Stimulated activated CD4-positive, alpha-beta T cell treated with anti-CD3 and anti-CD28 coated beads, TNF-alpha, amount 100 ng/mL, for 1 hour (primary cell): Measurements from ENCODE around the gene GFI1.

Experiments
- DNase-seq, 3 donors: peaks; one replicate each; pipeline ENCODE4 v3.0.0-alpha.2; 2020; ENCODE audit warnings: low read depth in 3 of 3, low spot score in 1 of 3

Gene GFI1

DNA sequence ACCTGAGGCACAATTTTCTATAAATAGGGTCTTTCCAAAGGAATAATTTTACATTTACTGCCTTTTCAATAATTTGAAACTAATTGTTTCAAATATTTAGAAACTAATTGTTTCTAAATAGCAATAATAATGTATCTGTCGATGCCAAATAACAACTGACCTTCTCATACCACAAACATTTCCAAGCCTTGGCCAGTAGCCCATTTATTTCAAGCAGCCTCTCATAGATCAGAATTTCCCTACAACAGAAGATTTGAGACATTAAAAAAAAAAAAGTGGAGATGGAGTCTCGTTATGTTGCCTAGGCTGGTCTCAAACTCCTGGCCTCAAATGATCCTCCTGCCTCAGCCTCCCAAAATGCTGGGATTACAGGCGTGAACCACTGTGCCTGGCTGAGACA lies 2.1 kb upstream of the GFI1 start:
- DNase-seq, result no peak

DNA sequence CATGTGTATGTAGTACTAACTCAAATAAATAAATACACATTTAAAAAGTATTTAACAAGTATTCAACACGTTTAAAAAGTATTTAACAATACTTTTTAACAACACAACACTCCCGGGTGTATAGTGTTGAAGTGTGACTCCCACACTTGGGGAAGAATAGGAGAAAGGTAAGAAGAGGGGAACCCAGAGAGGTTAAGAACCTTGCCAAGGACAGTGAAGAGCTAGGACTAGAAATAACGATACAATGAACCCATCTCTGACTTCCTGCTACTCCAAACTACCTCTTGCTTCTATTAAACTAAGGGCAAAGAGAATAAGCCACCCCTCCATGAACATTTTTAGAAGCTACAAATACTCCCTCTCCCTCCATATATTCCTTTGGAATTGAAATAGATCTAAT lies 1.7 kb upstream of the GFI1 start:
- DNase-seq, result no peak

DNA sequence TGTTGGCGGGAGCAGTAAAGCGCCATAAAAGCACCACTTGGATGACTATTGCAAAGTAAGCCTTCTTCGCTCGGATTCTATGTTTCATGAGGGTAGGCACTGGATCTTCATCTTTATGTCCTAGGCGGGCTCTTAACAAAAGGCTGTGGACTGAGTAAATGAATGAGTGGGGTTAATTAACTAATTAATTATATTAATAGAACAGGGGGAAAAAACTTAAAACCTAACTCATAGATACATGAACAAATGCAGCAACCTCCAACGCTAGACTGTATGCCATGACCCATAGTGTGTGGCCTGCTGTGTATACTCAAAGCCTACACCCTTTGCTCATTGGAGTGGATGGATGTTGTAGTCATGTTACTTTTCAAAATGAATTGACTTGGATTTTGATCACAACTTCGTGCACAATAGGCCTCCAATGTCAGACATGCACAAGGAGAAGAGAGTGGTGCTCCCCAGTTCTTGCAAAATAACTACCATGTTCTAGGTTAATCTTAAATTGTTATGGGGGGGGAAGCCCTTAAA lies 417 bp upstream of the GFI1 start:
- DNase-seq, result no peak

DNA sequence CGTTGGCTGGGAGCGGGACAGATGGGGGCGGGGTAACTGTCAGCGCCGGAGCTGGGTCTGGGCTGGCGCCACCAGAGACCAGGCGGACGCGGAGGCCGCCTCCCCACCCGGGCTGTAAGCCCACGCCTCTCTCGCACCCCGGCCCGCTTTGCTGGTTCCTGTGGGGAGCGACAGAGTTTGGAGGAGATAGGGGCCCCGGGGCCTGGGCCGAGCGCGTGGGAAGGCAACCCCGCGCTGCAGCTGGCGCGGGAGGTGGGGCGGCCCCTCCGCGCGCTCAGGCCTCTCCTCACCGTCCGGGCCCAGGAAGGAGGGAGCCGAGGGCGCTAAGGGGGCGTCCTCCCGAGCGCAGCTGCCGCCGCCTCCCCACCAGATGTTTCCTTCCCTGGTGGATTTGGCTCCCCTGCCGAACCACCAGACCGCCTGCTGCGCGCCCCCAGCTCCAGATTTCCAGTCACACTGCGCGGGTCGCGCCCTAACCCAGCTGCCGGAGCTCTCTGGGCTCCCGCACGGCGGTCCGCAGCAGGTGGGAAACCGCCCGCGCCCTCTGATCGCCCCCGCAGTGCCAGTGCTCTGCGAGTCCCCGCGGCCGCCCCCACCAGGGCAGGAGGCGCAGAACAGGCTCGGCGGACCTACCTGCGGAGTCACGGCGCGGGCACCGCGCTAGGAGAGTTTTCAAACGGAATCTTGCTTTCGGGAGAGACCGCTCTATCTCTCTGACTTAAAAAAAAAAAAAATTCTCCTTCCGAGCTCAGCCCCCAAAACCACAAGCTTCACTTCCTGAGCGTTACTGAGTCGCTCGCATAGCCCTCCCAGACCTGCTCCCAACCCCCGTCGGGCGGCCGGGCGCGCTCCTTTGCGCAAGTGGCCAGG lies 1.1 kb downstream of the GFI1 start:
- DNase-seq, result peak; percentile 60 to 81 (median 66)

GRCh38 chr1:92484472-92485380 lies 2.0 kb downstream of the GFI1 start:
- peak in 1 of 3 donors; percentile 62 for DNase-seq

DNA sequence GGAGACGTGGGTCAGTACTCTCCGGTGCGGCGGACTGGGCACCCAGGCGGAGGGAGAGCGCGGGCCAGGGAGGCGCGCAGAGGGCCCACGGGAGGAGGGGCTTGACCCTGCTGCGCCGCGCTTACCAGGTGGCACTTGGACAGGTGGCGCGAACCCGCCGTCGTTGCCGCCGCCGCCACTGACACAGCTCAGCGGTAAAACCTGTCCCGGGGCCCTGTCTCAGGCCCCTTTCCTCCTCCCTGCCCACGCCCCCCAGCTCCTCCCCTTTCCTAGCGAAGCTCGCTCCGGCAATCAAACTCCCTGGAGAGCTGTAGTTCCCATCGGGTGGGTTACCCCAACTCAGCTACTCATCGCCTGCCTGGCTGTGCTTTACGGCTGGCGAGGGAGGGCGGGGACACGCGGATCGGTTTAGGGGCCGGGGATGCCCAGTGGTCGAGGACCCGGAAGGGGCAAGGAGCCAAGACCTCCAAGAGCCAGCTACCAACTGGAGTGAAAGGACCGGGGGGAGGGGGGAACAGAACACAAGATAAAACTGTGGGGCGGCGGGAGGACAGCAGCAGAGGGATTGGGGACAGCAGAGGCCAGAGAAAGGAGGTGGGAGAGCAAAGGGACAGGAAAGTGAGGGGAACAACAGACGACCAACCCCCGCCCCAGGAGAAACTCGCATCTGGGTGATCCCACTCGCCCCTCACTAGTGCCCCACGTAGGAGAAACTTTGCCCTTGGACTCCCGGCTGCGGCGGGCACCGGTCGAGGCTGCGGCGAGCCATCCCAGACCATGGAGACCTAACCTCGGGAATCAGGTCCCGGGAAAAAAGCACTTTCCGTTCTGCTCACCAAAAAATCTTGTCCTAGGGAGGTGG lies 2.9 kb downstream of the GFI1 start:
- DNase-seq, result peak in 1 of 3 donors; percentile 61

GRCh38 chr1:92482665-92483609 lies 3.8 kb downstream of the GFI1 start:
- no peak for DNase-seq

DNA sequence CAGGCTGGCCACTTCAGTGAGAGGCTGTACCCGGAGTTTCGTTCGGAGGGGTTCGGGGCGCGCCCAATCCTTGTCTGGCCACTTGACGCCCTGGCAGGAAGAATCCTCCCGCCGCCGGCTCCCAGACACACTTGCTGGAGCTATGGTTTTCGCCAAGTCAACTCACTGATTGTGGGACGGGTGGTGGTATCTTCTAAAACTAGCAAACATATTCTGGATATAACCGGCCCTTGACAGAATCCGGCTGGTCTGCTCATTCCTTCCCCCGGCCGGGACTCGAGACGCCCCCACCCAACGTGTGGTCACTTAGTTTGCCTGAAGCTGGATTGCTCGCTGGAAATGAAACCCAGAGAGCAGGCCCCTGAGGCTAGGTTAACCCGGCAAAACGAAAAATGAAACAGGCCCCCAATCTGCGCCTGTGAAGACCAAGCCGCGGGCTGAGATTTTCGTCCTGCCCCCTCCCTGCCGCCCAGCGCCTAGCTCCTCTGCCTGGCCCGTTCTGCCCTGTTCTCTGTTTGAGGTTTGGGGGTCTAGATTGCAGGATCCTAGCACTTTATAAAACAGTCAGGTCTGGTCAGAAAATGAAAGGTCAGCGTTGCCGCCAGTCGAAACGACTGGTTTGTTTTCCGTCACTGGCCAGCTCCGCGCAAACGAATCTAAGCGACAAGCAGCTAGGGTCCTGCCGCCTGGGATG lies 4.6 kb downstream of the GFI1 start:
- no peak for DNase-seq

DNA sequence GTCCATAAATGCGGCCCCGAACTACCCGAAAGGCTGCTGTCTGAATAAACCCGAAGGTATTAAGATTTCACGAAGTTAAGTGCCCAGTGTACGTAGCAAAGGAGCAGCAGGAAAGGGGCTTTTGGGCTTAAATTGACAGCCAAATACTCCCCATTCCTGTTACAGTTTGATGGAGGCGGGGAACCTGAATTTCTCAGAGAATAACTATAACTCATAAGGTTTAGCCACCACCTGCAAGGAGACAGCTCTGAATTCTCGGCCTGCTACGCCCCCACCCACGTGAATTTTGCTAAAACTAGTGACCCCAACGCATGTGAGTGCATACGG lies 5.2 kb downstream of the GFI1 start:
- DNase-seq, result no peak

DNA sequence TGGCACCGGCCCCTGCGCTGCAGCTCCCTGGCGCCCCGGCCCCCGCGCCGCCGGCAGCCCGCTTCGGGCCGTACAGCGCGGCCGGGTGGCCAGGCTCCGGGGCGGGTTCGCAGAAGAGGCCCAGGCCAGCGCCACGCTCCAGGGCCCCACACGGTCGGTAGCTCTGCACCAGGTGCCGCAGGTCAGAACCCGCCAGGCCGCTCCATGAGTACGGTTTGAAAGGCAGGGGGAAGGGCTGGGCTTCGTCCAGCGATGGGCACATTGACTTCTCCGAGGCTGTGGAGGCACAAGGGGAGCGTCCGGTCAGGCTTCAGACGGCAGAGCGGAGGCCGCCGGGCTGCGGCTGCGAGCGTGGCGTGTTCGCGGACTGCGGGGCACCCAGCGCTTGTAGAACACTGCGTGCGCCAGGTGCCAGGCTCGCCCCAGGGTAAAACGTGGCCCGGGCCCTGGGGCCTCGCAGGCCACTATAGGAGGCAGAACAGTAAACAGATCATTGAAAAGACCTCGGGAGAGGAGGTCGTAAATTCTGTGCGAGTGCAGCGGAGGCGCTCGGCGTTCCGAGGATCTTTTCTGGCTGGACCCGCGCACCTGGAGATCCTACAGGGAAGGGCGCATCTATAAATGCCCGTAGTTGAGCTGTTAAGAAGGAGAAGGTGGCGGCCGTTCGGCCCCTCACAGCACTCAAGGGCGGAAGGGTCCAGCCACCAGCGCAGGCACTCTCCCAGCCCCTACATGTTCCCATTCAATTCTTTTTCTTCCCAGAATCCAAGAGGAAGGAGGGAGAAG lies 5.7 kb downstream of the GFI1 start:
- no peak for DNase-seq

DNA sequence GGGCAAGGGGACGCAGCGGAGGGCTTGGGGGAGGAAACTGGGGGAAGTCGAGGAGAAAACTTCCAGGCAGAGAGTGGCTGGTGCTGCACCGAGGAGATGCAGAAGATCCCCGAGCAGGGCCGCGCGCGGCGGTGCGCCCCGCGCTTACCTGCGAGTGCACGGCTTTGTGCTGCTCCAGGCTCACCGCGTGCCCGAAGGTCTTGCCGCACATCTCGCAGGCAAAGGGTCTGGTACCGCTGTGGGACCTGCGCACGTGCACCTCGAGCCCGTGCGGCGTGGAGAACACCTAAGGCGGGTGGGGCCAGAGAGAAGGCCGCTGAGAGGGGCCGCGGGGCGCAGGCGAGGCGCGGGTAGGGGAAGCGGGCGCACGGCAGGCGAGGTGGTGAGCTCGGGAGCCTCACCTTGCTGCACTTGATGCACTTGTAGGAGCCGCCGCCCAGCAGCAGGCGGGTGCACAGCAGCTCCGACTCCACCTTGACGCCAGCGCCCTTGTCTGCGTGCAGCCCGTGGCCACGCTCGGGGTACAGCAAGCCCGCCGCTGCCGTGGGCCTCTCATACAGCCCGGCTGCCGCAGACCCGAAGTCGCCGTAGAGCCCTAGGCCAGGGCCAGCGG lies 6.4 kb downstream of the GFI1 start:
- no peak for DNase-seq

GRCh38 chr1:92479587-92479986 lies 7.1 kb downstream of the GFI1 start:
- DNase-seq, result no peak

- DNase-seq, result no peak
These were observed 8.3 kb downstream of the GFI1 start for GRCh38 chr1:92478393-92478792.

DNA sequence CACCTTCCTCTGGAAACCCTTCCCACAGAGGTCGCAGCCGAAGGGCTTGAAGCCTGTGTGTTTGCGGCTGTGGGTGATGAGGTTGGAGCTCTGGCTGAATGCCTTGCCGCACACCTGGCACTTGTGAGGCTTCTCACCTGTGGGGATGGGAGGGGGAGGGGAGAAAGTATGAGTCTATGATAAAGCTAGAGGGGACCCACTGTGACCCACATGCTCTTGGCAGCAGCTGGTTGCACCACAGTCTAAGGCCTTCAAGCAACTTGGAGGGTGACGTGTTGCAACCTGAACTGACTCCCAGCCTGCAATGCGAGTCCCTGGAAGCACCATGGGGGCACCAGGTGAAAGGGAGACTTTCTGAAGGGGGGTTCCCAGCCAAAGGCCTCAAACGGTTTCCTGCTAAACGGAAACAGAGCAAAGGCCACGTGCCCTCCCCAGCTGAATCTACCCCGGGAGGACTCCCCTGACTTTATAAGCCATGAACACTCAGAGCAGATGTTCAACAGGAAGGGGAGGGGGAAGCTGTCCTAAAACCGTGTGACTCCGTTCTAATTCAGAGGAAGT lies 10.6 kb downstream of the GFI1 start:
- no peak for DNase-seq

DNA sequence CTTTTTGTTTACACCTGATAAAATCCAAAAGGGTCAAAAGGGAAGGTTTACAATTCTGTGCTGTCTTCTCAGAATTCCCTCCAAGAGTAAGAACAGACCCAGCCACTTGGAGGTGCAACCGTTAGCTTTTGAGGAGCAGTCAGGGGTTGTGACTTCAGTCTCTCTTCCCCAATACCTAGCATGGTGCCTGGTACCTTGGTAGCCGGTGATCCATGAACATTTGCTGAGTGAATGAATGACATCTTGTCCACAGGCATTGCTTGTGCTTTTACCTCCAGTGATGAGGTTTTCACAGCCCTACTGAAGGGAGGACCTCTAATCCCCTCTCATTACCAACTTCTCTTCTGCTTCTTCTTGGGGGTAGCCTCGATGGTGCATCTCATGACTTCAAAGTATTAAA lies 11.7 kb downstream of the GFI1 start:
- no peak for DNase-seq

DNA sequence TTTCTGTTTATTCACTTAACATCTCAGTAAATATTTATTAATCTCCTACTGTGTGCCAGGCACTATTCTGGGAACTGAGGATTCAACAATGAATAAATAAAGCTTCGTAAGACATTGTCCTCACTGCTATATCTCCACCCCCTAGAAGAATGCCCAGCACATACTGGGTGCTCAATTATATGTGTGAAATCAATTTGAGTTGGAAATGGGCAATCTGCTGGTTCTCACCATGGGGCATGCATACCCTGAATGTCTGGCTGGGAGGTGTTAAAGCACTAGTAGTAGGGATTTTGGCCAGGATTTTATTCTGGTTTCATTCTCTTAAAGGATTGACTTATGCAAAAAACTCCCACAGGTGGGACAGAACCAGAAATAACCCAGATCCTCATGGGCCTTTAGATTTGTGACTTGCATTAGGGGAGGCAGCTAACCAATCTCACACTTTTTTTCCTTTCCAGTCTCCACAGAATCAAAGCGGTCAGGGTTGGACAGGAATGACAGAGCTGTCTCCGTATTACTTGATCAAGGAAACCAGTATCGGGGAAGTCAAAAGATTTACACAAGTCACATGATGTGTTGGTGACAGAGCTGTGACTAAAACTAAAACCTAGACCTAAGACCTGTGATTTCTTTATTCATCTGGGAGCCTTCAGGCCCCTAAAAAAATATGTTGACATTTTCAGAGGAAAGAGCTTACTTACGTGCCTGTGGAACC lies 12.8 kb downstream of the GFI1 start:
- no peak for DNase-seq

- no peak for DNase-seq
These were observed 16.5 kb downstream of the GFI1 start for GRCh38 chr1:92470216-92470615.
